Activated CD4-positive, alpha-beta T cell treated with anti-CD3 and anti-CD28 coated beads for 48 hours (primary cell): ENCODE data around the gene CPED1.
"Not testable (repeated sequence)": the region's sequence is repeated elsewhere in the genome, so short reads cannot be mapped to it uniquely, and the experiment has no call there.

ENCODE experiments used
- DNase-seq: peaks from one replicate; pipeline ENCODE4 v3.0.0-alpha.2; 2020

The CPED1 gene

GRCh38 chr7:121196286-121196685 is 207.8 kb downstream of the CPED1 start:
- no peak for DNase-seq

GRCh38 chr7:121197455-121197854 is 208.9 kb downstream of the CPED1 start:
- no peak for DNase-seq

GRCh38 chr7:121198502-121198901 is 210.0 kb downstream of the CPED1 start:
- no peak for DNase-seq

GRCh38 chr7:121202125-121202524 is 213.6 kb downstream of the CPED1 start:
- no peak for DNase-seq

- no peak for DNase-seq
These were observed 214.3 kb downstream of the CPED1 start for GRCh38 chr7:121202834-121203233.

GRCh38 chr7:121204537-121204936 is 216.0 kb downstream of the CPED1 start:
- DNase-seq: no peak

GRCh38 chr7:121205777-121206176 is 217.3 kb downstream of the CPED1 start:
- DNase-seq: no peak

GRCh38 chr7:121211253-121211652 is 222.7 kb downstream of the CPED1 start:
- DNase-seq: no peak

- DNase-seq: no peak
These were observed 223.5 kb downstream of the CPED1 start for GRCh38 chr7:121212036-121212435.

- DNase-seq: no peak
These were observed 226.1 kb downstream of the CPED1 start for GRCh38 chr7:121214657-121215056.

GRCh38 chr7:121219026-121219425 is 230.5 kb downstream of the CPED1 start:
- DNase-seq: no peak

- DNase-seq: not testable (repeated sequence)
These were observed 232.6 kb downstream of the CPED1 start for GRCh38 chr7:121221108-121221507.

GRCh38 chr7:121228779-121229178 is 240.3 kb downstream of the CPED1 start:
- no peak for DNase-seq

- no peak for DNase-seq
These were observed 246.7 kb downstream of the CPED1 start for GRCh38 chr7:121235201-121235600.

- DNase-seq: no peak
These were observed 249.1 kb downstream of the CPED1 start for GRCh38 chr7:121237601-121238000.

- no peak for DNase-seq
These were observed 255.8 kb downstream of the CPED1 start for GRCh38 chr7:121244120-121244870.

GRCh38 chr7:121251367-121251766 is 262.9 kb downstream of the CPED1 start:
- DNase-seq: not testable (repeated sequence)

- not testable (repeated sequence) for DNase-seq
These were observed 264.2 kb downstream of the CPED1 start for GRCh38 chr7:121252523-121253235.

GRCh38 chr7:121259826-121260225 is 271.3 kb downstream of the CPED1 start:
- no peak for DNase-seq

- DNase-seq: no peak
These were observed 272.8 kb downstream of the CPED1 start for GRCh38 chr7:121261207-121261884.

GRCh38 chr7:121262221-121262620 is 273.7 kb downstream of the CPED1 start:
- no peak for DNase-seq

- DNase-seq: no peak
These were observed 274.5 kb downstream of the CPED1 start for GRCh38 chr7:121262969-121263368.

- no peak for DNase-seq
These were observed 277.9 kb downstream of the CPED1 start for GRCh38 chr7:121266307-121266894.
